GM18519 (cell line): ENCODE results near the gene CHKA.

Experiments
- ATAC-seq: cut with Tn5 transposase; IDR thresholded peaks from one replicate; pipeline ENCODE4 v1.9.1; 2021; ENCODE audit warnings: mild to moderate bottlenecking, moderate library complexity; ENCODE audit not compliant: unreplicated experiment, low FRiP score

The CHKA gene

DNA sequence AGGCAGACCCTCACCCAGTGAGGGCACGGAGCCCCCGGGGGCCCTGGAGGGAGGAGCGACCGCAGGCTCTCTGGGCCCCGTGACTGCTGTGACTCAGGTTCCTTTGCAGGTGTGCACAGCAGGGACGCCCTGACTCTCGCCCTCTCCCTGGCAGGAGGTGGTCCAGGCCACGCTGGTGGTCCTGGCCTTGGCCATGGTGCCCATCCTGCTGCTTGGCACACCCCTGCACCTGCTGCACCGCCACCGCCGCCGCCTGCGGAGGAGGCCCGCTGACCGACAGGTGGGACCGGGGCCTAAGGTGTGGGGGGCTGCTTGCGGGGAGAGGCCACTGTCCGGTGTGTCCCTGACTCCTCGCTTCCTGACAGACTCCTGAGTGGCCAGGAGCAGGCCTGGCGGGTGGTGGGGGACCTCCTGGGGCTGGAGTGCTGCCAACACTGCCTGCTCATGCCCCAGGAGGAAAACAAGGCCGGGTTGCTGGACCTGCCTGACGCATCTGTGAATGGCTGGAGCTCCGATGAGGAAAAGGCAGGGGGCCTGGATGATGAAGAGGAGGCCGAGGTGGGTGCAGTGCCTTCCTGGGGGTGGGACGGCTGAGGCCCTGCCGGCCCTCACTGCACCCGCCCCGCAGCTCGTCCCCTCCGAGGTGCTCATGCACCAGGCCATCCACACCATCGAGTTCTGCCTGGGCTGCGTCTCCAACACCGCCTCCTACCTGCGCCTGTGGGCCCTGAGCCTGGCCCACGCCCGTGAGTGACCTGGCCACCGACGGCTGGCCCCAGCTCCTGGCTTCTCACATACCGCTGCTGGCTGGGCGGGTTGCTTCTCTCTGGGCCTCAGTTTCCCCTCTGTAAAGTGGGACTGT, 71.4 kb downstream of the CHKA start:
- no peak for ATAC-seq

DNA sequence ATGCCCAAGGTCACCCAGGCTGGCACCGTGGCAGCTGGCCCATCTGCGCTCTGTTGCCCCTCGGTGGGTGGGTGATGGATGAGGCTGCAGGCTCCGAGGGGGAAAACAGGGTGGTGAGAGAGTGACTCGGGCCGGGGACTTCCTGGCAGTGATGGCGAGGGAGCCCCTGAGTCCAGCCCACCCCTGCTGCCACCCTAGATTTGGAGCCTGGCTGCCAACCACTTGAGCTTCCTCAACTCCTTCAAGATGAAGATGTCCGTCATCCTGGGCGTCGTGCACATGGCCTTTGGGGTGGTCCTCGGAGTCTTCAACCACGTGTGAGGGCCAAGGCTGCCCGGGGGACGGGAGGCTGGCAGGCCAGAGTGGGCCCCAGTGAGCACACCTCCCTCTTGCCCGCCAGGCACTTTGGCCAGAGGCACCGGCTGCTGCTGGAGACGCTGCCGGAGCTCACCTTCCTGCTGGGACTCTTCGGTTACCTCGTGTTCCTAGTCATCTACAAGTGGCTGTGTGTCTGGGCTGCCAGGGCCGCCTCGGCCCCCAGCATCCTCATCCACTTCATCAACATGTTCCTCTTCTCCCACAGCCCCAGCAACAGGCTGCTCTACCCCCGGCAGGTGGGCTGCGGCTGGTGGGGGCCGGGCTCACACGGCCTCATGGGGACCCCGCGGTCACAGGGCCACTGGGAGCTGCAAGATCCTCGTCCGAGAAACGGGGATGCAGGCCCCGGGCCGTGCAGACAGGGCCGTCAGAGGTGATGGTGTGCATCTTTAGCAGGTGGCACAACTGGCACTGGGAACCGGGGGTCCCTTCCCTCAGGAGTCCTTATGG, 72.3 kb downstream of the CHKA start:
- ATAC-seq = no peak

DNA sequence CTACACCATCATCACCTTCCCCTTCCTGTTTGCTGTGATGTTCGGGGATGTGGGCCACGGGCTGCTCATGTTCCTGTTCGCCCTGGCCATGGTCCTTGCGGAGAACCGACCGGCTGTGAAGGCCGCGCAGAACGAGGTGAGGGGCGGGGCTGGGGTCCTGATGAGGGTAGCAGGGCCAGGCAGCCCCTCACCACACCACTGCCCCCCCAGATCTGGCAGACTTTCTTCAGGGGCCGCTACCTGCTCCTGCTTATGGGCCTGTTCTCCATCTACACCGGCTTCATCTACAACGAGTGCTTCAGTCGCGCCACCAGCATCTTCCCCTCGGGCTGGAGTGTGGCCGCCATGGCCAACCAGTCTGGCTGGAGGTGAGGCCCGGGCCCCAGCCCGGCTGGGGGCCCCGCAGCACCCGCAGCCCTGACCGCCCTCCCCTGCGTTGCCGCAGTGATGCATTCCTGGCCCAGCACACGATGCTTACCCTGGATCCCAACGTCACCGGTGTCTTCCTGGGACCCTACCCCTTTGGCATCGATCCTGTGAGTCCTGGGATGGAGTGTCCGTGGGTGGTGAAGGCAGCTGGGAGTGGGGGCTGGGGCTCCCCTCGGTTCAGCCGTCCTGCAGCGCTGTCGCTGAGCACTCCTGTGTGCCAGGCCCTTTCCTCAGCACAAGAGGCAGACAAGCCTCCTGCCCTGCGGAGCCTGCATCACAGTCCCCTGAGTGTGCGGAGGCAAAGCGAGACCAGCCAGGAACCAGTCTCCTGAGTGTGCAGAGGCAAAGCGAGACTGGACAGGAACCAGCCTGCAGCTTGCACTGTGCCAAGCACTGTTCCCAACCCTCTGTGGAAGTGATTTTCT, 73.5 kb downstream of the CHKA start:
- ATAC-seq = no peak

DNA sequence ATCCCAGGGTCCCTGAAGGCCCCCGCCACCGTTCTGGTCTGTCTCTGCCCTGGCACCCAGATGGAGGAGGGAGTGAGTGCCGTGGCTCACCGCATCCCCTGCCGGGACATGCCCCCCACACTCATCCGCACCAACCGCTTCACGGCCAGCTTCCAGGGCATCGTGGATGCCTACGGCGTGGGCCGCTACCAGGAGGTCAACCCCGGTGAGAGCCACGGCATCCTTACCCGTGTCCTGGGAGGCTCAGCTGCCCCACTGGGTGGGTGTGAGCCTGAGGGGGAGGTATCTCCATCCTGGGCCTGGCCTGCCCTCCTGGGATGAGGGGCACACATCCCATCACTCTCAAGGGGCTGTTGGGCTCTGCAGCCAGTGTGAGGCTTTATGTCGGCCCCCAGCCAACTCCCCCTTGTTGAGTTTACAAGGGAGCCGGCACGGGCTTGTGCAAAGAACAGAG, 76.3 kb downstream of the CHKA start:
- no peak for ATAC-seq

DNA sequence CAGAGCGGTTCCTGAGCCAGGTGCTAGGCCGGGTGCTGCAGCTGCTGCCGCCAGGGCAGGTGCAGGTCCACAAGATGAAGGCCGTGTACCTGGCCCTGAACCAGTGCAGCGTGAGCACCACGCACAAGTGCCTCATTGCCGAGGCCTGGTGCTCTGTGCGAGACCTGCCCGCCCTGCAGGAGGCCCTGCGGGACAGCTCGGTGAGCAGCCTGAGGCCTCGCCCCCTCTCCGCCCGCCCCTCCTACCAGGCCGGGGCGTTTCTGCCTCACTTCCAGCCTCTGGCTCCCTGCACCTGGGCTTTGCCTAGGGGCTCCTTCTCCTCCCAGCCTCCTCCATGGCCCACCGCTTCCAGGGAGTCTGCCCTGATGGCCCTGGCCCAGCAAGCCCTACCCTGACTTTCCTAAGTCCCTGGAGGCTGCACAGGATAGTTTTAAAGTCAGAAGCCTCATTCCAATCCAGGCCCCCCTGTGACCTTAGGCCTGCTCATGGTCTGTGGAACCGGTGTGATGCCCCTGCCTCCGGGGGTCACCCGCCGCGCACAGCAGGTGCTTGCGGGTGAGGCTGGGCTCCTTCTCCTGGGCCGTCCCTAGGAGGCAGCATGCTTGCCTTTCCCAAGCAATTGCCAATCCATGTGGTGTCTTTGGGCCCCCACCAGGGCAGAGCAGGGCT, 76.9 kb downstream of the CHKA start:
- ATAC-seq = no peak

DNA sequence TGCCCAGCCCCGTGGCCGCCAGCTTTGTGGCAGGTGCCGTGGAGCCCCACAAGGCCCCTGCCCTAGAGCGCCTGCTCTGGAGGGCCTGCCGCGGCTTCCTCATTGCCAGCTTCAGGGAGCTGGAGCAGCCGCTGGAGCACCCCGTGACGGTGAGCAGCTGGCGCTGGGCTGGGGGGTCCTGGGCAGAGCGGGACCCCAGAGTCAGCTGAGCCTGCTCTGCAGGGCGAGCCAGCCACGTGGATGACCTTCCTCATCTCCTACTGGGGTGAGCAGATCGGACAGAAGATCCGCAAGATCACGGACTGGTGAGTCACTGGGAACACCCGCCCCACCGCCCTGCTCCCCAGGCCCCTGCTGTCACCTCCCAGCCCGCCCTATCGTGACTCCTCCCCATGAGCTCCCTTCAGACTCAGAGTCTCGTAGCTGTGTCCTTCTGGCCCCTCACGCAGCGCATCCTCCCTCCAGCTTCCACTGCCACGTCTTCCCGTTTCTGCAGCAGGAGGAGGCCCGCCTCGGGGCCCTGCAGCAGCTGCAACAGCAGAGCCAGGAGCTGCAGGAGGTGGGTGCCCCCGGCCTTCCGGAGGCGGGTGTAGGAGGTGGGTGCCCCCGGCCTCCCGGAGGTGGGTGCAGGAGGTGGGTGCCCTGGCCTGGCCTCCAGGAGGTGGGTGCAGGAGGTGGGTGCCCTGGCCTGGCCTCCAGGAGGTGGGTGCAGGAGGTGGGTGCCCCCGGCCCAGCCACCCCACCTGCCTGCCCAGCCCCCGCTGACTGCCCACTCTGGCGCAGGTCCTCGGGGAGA, 77.6 kb downstream of the CHKA start:
- ATAC-seq = no peak

DNA sequence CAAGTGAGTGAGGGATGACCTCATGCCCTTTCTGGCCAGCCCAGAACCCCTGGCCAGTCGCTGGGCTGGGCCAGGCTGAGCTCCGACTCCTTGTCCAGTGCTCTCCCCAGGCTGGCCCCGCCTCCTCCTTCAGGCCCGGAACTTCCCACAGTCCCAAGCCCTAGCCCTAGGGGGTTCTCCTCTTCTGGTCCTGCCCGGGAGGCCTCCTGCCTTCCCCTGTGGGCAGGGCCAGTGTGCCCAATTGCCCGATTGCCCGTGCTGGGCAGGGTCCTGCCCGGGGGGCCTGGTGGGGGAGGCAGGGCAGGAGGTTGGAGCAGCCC, 78.2 kb downstream of the CHKA start:
- ATAC-seq = no peak

DNA sequence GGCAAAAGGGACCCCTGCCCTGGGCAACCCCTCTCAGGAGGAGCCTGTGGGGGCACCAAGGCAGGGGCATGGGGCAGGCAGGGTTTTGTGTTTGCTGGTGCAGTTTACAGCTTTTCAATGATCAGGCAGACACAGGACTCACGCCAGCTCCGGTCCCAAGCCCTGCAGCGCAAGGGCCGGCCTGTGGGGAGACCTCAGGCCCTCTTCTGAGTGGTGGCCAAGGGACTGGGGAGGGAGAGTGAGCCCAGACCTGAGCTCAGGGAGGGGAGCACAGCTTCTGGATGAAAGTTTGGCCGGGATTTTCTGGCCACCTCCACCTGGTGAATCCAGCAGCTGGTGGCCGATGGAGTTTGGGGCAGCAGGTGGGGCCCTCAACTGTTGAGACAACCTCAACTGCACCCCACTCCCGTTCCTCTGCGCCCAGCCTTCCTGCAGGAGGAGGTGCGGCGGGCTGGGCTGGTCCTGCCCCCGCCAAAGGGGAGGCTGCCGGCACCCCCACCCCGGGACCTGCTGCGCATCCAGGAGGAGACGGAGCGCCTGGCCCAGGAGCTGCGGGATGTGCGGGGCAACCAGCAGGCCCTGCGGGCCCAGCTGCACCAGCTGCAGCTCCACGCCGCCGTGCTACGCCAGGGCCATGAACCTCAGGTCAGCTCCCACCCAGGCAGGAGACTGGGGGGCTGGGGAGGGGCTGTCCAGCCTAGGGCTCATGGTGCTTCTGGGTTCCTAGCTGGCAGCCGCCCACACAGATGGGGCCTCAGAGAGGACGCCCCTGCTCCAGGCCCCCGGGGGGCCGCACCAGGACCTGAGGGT, 78.8 kb downstream of the CHKA start:
- ATAC-seq = no peak

DNA sequence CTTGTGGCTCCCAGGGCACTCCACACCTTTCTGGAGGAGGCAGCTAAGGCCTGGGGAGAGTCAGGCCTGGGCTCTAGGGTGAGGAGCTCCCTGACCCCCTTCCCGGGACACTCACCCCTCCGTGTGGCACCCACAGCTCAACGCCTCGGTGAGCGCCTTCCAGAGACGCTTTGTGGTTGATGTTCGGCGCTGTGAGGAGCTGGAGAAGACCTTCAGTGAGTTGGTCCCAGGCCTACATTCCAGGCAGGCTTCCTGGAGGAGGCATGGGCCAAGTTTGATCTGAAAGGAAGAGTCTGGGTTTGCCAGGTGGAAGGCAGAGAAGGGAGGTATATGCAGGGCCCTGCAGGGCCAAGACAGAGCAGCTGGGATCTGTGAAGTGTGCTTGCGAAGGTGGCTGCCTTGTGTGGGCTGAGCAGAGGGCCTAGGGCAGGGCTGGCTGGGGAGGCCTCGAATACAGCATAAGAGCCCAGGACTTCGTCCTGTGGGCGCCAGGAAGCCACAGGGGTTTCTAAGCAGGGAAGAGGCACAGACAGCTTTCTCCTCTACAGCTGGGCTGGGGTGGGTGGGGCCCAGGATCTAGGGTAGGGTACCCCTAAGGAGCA, 79.5 kb downstream of the CHKA start:
- no peak for ATAC-seq

DNA sequence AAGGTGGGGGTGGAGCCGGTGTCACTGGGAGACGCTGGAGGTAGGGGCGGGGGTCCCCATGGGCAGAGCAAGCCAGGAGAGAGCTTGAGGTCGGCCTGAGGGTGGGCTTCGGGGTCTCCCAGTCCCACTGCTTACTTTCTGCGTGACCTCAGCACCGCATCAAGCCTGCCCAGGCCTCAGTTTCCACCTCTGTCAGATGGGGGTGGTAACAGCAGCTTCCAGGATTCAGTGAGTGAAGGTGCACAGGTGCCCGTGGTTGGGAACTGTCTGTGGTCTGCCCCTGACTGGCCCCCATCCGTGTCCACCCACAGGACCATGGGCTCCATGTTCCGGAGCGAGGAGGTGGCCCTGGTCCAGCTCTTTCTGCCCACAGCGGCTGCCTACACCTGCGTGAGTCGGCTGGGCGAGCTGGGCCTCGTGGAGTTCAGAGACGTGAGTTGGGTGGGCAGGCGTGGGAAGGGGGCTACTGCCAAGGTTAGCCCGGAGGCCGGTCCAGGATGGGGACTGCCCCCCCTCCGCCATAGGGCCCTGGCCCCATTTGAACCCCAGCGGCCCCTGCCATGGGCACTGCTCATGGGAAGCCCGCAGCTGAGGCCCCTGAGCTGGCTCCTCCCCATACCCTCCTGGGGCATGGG, 80.1 kb downstream of the CHKA start:
- no peak for ATAC-seq

DNA sequence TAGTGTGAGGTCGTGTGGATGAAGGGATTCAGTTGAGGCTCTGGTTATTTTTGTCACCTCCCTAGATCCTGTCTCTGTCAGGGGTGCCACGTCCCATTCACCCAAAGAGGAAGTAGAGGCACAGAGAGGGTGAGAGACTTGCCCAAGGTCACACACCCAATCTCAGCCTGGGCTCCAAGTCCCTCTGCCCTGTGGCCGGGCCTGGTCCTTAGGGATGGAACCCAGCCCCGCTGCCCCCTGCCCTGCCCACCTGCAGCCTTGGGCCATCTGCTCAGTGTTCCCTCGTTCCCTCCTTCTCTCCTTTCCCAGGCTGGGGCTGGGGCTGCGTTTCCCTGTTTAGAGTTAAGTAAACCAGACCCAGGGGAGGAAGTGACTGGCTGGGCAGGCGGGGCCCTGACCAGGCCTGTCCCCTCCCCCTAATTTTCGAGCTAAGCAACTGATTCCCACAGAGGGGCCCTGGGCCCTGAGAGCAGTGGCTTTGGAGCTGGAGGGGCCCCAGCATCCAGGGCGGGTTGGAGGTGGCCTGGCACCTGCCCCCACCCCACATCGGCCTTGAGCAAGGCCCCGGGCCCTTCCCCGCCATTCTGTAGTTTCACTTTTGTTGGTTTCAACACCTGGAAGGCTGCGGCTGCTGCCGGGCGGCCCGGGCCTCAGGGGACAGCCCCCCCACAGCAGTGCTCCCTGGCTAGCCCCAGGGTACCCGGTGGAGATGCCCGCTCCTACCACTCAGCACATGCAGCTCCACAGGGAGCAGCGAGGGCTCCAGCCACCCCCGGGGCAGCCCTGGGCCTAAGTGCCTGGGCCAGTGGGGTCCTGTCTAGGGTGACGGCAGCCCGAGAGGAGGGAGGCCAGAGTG, 80.9 kb downstream of the CHKA start:
- no peak for ATAC-seq

DNA sequence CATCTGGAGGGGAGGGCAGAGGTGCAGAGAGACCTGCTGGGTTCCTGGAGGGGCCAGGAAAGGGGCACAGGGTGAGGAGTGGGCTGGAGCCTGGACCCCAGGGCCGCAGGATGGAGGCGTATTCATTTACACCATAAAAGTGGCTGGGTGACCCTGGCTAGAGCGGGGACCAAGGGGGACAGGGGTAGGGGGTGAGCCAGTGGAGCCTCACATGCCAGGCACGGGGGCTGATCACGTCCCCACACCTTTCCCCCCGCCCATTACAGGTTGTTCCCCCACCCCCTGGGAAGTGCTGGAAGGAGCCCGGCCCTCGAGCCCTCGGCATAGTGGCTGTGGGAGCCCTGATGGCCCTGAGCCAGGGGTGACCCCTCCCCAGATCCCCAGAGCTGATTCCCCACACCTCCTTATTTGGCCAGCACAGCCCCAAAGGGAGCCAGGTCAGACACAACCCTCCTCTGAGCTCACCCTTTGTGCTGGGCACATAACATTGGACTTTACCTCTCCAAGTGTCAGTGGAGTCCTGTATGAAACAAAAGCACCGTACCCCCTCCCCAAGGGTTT, 81.6 kb downstream of the CHKA start:
- no peak for ATAC-seq

DNA sequence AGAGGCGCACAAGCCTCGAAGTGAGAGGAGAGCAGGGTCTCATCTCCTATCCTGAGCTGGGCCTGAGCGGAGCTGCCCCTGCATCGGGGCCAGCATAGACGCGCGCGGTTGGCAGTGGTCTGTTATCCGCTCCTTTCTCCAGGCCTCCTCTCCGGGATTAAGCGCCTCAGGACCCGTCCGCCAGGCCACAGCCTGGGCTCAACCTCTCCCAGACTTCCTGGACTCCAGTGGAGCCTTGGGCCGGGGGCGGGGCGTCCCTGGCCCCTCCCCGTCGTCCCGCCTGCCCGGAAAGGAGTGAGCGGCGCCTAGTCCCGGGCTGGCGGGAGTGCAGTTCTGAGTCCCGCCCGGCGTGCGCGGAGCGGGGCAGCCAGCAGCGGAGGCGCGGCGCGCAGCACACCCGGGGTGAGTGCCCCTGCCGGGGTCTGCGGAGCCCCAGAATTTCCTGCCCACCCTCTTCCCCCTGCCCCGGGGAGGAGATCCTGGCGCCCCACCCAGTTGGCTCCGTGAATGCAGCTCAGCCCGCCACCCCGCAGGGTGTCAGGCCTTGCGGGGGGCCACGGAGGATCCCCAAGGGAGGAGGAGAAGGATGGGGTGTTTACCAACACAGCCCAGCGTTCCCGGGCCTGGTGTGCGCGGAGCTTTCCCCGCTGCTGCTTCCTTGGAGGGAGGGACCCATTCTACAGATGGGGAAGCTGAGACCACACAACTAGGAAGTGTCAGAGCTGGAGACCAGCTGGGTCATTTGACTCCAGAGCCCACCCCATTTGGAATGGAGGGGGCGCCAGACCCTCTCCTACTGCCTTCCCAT, 82.3 kb downstream of the CHKA start, which contains the start of gene TCIRG1:
TSS of gene TCIRG1 (plus strand) at position 308 of the 808 bp plus-strand sequence. CDS start 2,247 bp downstream, outside the sequence.
- ATAC-seq = no peak

DNA sequence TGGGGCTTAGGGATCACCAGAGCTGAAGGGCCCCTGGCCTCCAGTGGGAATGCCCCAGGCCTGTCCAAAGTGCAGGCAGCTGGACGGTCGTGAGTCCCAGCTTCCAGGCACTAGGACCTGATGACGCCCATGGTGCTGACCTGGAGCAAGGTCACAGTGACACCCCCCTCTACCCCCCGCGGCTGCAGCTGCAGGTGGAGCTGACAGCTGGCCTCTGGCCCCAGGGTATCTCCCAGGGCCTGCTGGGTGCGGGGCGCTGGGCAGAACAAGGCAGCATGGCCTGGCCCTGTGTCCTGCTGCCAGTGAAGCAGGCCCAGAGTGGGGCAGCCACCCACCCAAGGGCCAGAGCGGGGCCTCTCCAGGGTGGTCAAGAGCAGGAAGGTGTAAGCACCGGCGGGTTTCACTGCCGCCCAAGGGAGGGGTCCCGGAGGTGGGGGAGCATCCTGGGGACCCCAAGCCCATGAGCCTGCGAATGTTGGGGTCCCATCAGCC, 82.9 kb downstream of the CHKA start:
- ATAC-seq = no peak

DNA sequence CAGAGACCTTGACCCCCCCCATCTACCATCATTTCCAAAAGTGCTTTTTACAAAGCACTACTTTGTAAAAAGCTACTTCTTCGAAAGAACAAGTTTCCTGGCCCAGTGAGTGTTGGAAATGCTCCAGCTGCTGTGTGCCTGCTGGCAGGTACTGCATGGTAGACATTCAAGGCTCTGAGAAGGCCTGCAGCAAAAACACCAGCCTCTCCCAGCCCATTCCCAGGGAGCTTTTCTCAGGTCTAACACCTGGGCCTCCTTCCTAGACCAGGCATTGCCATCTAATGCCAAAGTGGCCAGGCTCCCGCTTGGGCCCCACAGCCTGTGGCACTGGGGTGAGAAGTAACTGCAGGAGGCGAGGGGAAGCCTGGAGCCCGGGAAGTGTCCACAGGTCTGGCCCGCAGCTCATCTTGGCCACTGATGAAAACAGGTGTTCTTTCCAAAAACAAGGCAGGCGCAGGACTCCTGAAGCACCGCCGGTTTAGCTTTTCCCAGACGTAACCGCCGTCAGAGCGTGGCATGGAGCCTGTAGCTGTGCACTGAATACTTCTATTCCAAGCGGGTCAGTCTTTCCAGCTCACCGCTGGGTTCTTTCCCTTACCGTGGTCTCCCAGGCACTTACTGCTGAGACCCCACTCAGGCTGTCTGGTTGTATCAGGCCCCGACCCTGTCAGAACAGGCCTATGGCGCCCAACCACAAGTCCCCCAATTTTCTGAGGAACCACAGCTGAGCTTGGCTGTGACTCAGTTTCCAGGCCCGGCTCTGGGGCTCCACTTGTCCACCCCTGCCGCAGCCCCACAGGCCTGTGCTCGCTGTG, 83.6 kb downstream of the CHKA start:
- ATAC-seq = no peak
